Measurements from ENCODE around the gene SERINC2. TPM values are rescaled to one million over a fixed set of nuclear protein-coding genes. Genes with fewer than 3 reads are reported as not detected.

SERINC2 gene
- polyA plus RNA-seq, 1 donor (not counting 4 experiments of a cell fraction or from before 2014, with no cell fraction given) = 171 TPM

- H3K9me1 ChIP-seq (ENCODE audit: control insufficient read depth, extremely low read depth, insufficient read depth, low read length) = no peaks in the 10 kb centered on the region
- dilution Hi-C loops (cut with MboI; ENCODE audit: extremely low pct_ligation_motif_present, low sequenced_read_pairs) = no loop called here
- H3K4me1 ChIP-seq (ENCODE audit: control insufficient read depth, extremely low read depth, insufficient read depth, low read length) = peaks cover 19% of the 10 kb centered on the region
- DNase-seq (ENCODE audit: low read depth, low spot score) (no peak), FAIRE-seq (no peak)
- H3K4me2 ChIP-seq (ENCODE audit: control insufficient read depth, extremely low read depth, insufficient read depth, low read depth, low read length) = no peak overlapping the region
- no peaks in the 10 kb centered on the region for H3K79me2 ChIP-seq (ENCODE audit: control insufficient read depth, insufficient read depth, low read length)
- TF ChIP-seq CTCF (optimal IDR thresholded peaks at IDR 0.05 in 1 of 3, IDR thresholded peaks at IDR 0.05 in 1 of 3, conservative IDR thresholded peaks at IDR 0.05 in 1 of 3; ENCODE audit: extremely low read depth in 1 of 3, insufficient read depth in 2 of 3, low read length in 3 of 3) (no peak), EZH2 (IDR thresholded peaks at IDR 0.05; ENCODE audit: low read length) (no peak)
- no peak overlapping the region for H2AFZ ChIP-seq (ENCODE audit: control insufficient read depth, low read length)
- H3K36me3 ChIP-seq (ENCODE audit: control insufficient read depth in 2 of 2, extremely low read depth in 1 of 2, insufficient read depth in 2 of 2, low read length in 2 of 2) = peaks cover 17 to 18% of the 10 kb centered on the region in 2 experiments
- no peak overlapping the region for H3K4me3 ChIP-seq (ENCODE audit: control insufficient read depth in 2 of 3, extremely low read depth in 1 of 3, insufficient read depth in 2 of 3, low read depth in 1 of 3, low read length in 3 of 3)
- peaks cover 15% of the 10 kb centered on the region for H4K20me1 ChIP-seq (ENCODE audit: control insufficient read depth, extremely low read depth, insufficient read depth, low read length)
- H3K9me3 ChIP-seq (ENCODE audit: control insufficient read depth, low read depth, low read length) = no peaks in the 10 kb centered on the region
- H3K27me3 ChIP-seq (ENCODE audit: control insufficient read depth, extremely low read depth, insufficient read depth, low read length) = no peaks in the 10 kb centered on the region
- no peak overlapping the region for H3K9ac ChIP-seq (ENCODE audit: control insufficient read depth, extremely low read depth, insufficient read depth, low read length)
- H3K27ac ChIP-seq (ENCODE audit: control insufficient read depth, insufficient read depth, low read length) = no peak overlapping the region
Measured at GRCh38 chr1:31437433-31438037, 24.5 kb downstream of the SERINC2 start.

- H3K36me3 ChIP-seq (ENCODE audit: control insufficient read depth in 2 of 2, extremely low read depth in 1 of 2, insufficient read depth in 2 of 2, low read length in 2 of 2) = peaks cover 2 to 7% of the 10 kb centered on the region in 2 experiments
- DNase-seq (ENCODE audit: low read depth, low spot score) = no peak
- no peaks in the 10 kb centered on the region for H3K9me1 ChIP-seq (ENCODE audit: control insufficient read depth, extremely low read depth, insufficient read depth, low read length)
- no peak overlapping the region for H3K27ac ChIP-seq (ENCODE audit: control insufficient read depth, insufficient read depth, low read length)
- dilution Hi-C loops (cut with MboI; ENCODE audit: extremely low pct_ligation_motif_present, low sequenced_read_pairs) = no loop called here
- no peak for FAIRE-seq
- no peaks in the 10 kb centered on the region for H3K79me2 ChIP-seq (ENCODE audit: control insufficient read depth, insufficient read depth, low read length)
- no peak for TF ChIP-seq CTCF (optimal IDR thresholded peaks at IDR 0.05 in 1 of 3, IDR thresholded peaks at IDR 0.05 in 1 of 3, conservative IDR thresholded peaks at IDR 0.05 in 1 of 3; ENCODE audit: extremely low read depth in 1 of 3, insufficient read depth in 2 of 3, low read length in 3 of 3)
- TF ChIP-seq EZH2 (IDR thresholded peaks at IDR 0.05; ENCODE audit: low read length) = no peak
- H2AFZ ChIP-seq (ENCODE audit: control insufficient read depth, low read length) = no peak overlapping the region
- peaks cover 12% of the 10 kb centered on the region for H4K20me1 ChIP-seq (ENCODE audit: control insufficient read depth, extremely low read depth, insufficient read depth, low read length)
- H3K27me3 ChIP-seq (ENCODE audit: control insufficient read depth, extremely low read depth, insufficient read depth, low read length) = no peaks in the 10 kb centered on the region
- H3K9ac ChIP-seq (ENCODE audit: control insufficient read depth, extremely low read depth, insufficient read depth, low read length) = no peak overlapping the region
- H3K4me1 ChIP-seq (ENCODE audit: control insufficient read depth, extremely low read depth, insufficient read depth, low read length) = peaks cover 7% of the 10 kb centered on the region
- H3K4me3 ChIP-seq (ENCODE audit: control insufficient read depth in 2 of 3, extremely low read depth in 1 of 3, insufficient read depth in 2 of 3, low read depth in 1 of 3, low read length in 3 of 3) = no peak overlapping the region
- H3K4me2 ChIP-seq (ENCODE audit: control insufficient read depth, extremely low read depth, insufficient read depth, low read depth, low read length) = no peak overlapping the region
- no peaks in the 10 kb centered on the region for H3K9me3 ChIP-seq (ENCODE audit: control insufficient read depth, low read depth, low read length)
Measured at GRCh38 chr1:31439276-31439675, 26.3 kb downstream of the SERINC2 start.
